Hepatocyte (in vitro differentiated cells): ENCODE measurements around the gene EXOC3. TPM values are rescaled to one million over a fixed set of nuclear protein-coding genes. Genes with fewer than 3 reads are reported as not detected.
"Not testable (repeated sequence)": the region's sequence is repeated elsewhere in the genome, so short reads cannot be mapped to it uniquely, and the experiment has no call there.

Source experiments
- DNase-seq: peaks from one replicate; pipeline ENCODE4 v3.0.0-alpha.2; 2016; ENCODE audit warnings: low spot score
- H2AFZ ChIP-seq: fragments of 200-600 bp; sonication (generic); 2 replicates; pipeline ENCODE4 v1.6.0; 2016; ENCODE audit warnings: antibody characterized with exemption, mild to moderate bottlenecking
- H3K27ac ChIP-seq: fragments of 200-600 bp; sonication (generic); 2 replicates; pipeline ENCODE4 v1.5.1; 2016; ENCODE audit warnings: mild to moderate bottlenecking
- H3K27me3 ChIP-seq: fragments of 200-600 bp; sonication (generic); 2 replicates; pipeline ENCODE4 v1.6.1; 2016
- H3K36me3 ChIP-seq: fragments of 200-600 bp; sonication (generic); replicated peaks from 2 replicates; pipeline ENCODE4 v1.5.1; 2016; ENCODE audit warnings: low read depth; ENCODE audit not compliant: insufficient read depth
- H3K4me1 ChIP-seq: fragments of 200-600 bp; sonication (generic); 2 replicates; pipeline ENCODE4 v1.5.1; 2016; ENCODE audit warnings: mild to moderate bottlenecking, moderate library complexity; ENCODE audit not compliant: insufficient read depth
- H3K4me2 ChIP-seq: fragments of 200-600 bp; sonication (generic); 2 replicates; pipeline ENCODE4 v1.6.0; 2016
- H3K4me3 ChIP-seq: fragments of 200-600 bp; sonication (generic); 2 replicates; pipeline ENCODE4 v1.5.1; 2016; ENCODE audit warnings: mild to moderate bottlenecking
- H3K79me2 ChIP-seq: fragments of 200-600 bp; sonication (generic); 2 replicates; pipeline ENCODE4 v1.6.0; 2017; ENCODE audit warnings: mild to moderate bottlenecking
- H3K9me2 ChIP-seq: fragments of 200-600 bp; sonication (generic); replicated peaks from 2 replicates; pipeline ENCODE4 v1.6.0; 2017; ENCODE audit warnings: mild to moderate bottlenecking; ENCODE audit not compliant: insufficient read depth
- H3K9me3 ChIP-seq: fragments of 200-600 bp; sonication (generic); 2 replicates; pipeline ENCODE4 v1.5.1; 2016; ENCODE audit warnings: low read depth, mild to moderate bottlenecking
- H4K20me1 ChIP-seq: fragments of 200-600 bp; sonication (generic); 2 replicates; pipeline ENCODE4 v1.6.0; 2016; ENCODE audit warnings: mild to moderate bottlenecking; ENCODE audit not compliant: insufficient read depth, poor library complexity, severe bottlenecking
- CTCF ChIP-seq: fragments of 200-600 bp; sonication (generic); IDR thresholded peaks from 2 replicates; pipeline ENCODE4 v1.5.1; 2016; ENCODE audit warnings: antibody characterized with exemption, mild to moderate bottlenecking; ENCODE audit not compliant: poor library complexity
- EZH2 ChIP-seq: fragments of 200-600 bp; sonication (generic); IDR thresholded peaks from 2 replicates; pipeline ENCODE4 v1.6.1; 2016; ENCODE audit warnings: antibody characterized with exemption, mild to moderate bottlenecking, borderline replicate concordance
- EZH2phosphoT487 ChIP-seq: fragments of 200-600 bp; sonication (generic); IDR thresholded peaks from one replicate; pipeline ENCODE4 v1.6.1; 2018; ENCODE audit warnings: antibody characterized with exemption, mild to moderate bottlenecking, low read depth, moderate library complexity; ENCODE audit not compliant: unreplicated experiment, severe bottlenecking
- WGBS: methylation state at CpG from one replicate; pipeline ENCODE4 v1.1.6; 2016; ENCODE audit warnings: low lambda C conversion rate; ENCODE audit errors: missing lambda C conversion rate; 5-methylcytosine and 5-hydroxymethylcytosine counted together
- polyA plus RNA-seq: library from polyadenylated mRNA; unstranded; fragments of >200 nt; fragmentation: Nextera tagmentation; extraction: Ambion mirVana; gene quantifications from 2 replicates; pipeline ENCODE4 v1.2.1, GENCODE V29; 2016
- total RNA-seq: library from RNA; depleted of rRNA; stranded (reverse); fragments of >200 nt; gene quantifications from 2 replicates; pipeline ENCODE4 v1.2.3, GENCODE V29; 2014

Gene EXOC3
- total and polyA plus RNA-seq, 2 experiments from 2014 or later = 36.1 to 38.3 TPM

- DNase-seq = no peak
- 71% methylated on average over 8 of the region's 8 CpGs for WGBS
- no peak overlapping the region for H3K27ac ChIP-seq
- H3K79me2 ChIP-seq = no peaks in the 10 kb centered on the region
- H3K9me3 ChIP-seq = no peaks in the 10 kb centered on the region
- H3K27me3 ChIP-seq = no peaks in the 10 kb centered on the region
- H3K36me3 ChIP-seq = no peaks in the 10 kb centered on the region
- TF ChIP-seq CTCF (no peak), EZH2 (no peak), EZH2phosphoT487 (no peak)
- no peaks in the 10 kb centered on the region for H3K4me1 ChIP-seq
- no peak overlapping the region for H2AFZ ChIP-seq
- no peaks in the 10 kb centered on the region for H3K9me2 ChIP-seq
- H3K4me2 ChIP-seq = no peak overlapping the region
- no peaks in the 10 kb centered on the region for H4K20me1 ChIP-seq
- H3K4me3 ChIP-seq = no peak overlapping the region
Measured at GRCh38 chr5:407801-408268, 35.1 kb upstream of the EXOC3 start.

GRCh38 chr5:410911-411517 is 32.0 kb upstream of the EXOC3 start:
- TF ChIP-seq EZH2phosphoT487 = no peak
- no peak for TF ChIP-seq CTCF
- TF ChIP-seq EZH2 = no peak
- H3K9me3 ChIP-seq = no peaks in the 10 kb centered on the region
- H3K36me3 ChIP-seq = no peaks in the 10 kb centered on the region
- no peaks in the 10 kb centered on the region for H3K27me3 ChIP-seq
- H4K20me1 ChIP-seq = no peaks in the 10 kb centered on the region
- H2AFZ ChIP-seq = no peak overlapping the region
- peaks cover 27% of the 10 kb centered on the region for H3K4me1 ChIP-seq
- H3K27ac ChIP-seq = no peak overlapping the region
- 95% methylated on average over 2 of the region's 2 CpGs for WGBS
- H3K4me2 ChIP-seq = no peak overlapping the region
- no peaks in the 10 kb centered on the region for H3K79me2 ChIP-seq
- no peak for DNase-seq
- no peak overlapping the region for H3K4me3 ChIP-seq
- no peaks in the 10 kb centered on the region for H3K9me2 ChIP-seq

GRCh38 chr5:411728-412127 is 31.2 kb upstream of the EXOC3 start:
- H3K4me1 ChIP-seq = peaks cover 30% of the 10 kb centered on the region
- no peak overlapping the region for H3K4me2 ChIP-seq
- no peaks in the 10 kb centered on the region for H3K27me3 ChIP-seq
- 93% methylated on average over 13 of the region's 13 CpGs for WGBS
- no peaks in the 10 kb centered on the region for H3K9me3 ChIP-seq
- H3K4me3 ChIP-seq = no peak overlapping the region
- no peak overlapping the region for H3K27ac ChIP-seq
- H3K79me2 ChIP-seq = no peaks in the 10 kb centered on the region
- H3K36me3 ChIP-seq = no peaks in the 10 kb centered on the region
- no peak for DNase-seq
- H4K20me1 ChIP-seq = no peaks in the 10 kb centered on the region
- no peak for TF ChIP-seq EZH2
- H3K9me2 ChIP-seq = no peaks in the 10 kb centered on the region
- no peak overlapping the region for H2AFZ ChIP-seq

GRCh38 chr5:414991-415927 is 27.7 kb upstream of the EXOC3 start:
- peak overlapping the region; percentile 45 for H2AFZ ChIP-seq
- not testable (repeated sequence) for H3K9me2 ChIP-seq, H3K36me3 ChIP-seq, H3K9me3 ChIP-seq, H3K4me3 ChIP-seq, H3K27me3 ChIP-seq, H4K20me1 ChIP-seq, H3K79me2 ChIP-seq
- WGBS = 44% methylated on average over 25 of the region's 42 CpGs
- H3K4me2 ChIP-seq = peak overlapping the region; percentile 59
- H3K4me1 ChIP-seq = peaks cover 34% of the 10 kb centered on the region
- DNase-seq = peak; percentile 83
- H3K27ac ChIP-seq = peak overlapping the region; percentile 99
